OCI-LY3 (cell line): ENCODE measurements around the gene RAET1E.
"Not testable (repeated sequence)": the region's sequence is repeated elsewhere in the genome, so short reads cannot be mapped to it uniquely, and the experiment has no call there.

Source experiments
- EZH2phosphoT487 ChIP-seq: fragments of 200-600 bp; shearing (Covaris generic); IDR thresholded peaks from 2 replicates; pipeline ENCODE4 v1.6.1; 2018; ENCODE audit warnings: antibody characterized with exemption, mixed run types, low read depth
- TF ChIP-seq, protein P1 (sequence below): fragments of 200-600, 300-600 bp; sonication (generic); IDR thresholded peaks from 2 replicates; pipeline ENCODE4 v1.5.1; 2014; ENCODE audit warnings: antibody characterized with exemption, low read length, low read depth

DNA sequence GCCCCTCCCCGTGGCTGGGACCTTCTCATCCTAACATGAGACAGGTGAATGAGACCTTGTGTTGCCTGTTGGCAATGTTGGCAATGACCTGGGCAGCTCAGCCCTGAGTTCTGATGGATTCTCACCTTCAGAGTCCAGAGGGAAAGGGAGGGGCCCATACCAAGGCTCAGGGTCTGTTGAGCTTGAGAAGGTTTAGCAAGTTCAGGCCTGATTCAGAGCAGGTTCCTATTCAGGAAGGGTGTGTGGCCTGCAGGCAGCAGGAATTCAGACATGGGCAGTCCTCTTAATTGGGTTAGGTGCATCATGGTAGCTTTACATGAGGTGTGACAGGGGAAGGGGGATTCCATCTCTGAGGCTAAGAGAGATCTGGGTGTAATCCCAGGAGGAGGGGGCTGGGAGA is 49.6 kb upstream of the RAET1E start:
- TF ChIP-seq, protein P1, sequence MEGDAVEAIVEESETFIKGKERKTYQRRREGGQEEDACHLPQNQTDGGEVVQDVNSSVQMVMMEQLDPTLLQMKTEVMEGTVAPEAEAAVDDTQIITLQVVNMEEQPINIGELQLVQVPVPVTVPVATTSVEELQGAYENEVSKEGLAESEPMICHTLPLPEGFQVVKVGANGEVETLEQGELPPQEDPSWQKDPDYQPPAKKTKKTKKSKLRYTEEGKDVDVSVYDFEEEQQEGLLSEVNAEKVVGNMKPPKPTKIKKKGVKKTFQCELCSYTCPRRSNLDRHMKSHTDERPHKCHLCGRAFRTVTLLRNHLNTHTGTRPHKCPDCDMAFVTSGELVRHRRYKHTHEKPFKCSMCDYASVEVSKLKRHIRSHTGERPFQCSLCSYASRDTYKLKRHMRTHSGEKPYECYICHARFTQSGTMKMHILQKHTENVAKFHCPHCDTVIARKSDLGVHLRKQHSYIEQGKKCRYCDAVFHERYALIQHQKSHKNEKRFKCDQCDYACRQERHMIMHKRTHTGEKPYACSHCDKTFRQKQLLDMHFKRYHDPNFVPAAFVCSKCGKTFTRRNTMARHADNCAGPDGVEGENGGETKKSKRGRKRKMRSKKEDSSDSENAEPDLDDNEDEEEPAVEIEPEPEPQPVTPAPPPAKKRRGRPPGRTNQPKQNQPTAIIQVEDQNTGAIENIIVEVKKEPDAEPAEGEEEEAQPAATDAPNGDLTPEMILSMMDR: not testable (repeated sequence)
- TF ChIP-seq EZH2phosphoT487: not testable (repeated sequence)
